DND-41 (cell line): ENCODE data around the gene CELF1.

Source experiments
- ATAC-seq: fragments of 200-7000 bp; cut with Tn5 transposase; 3 replicates; pipeline ENCODE4 v1.9.1; 2021; ENCODE audit warnings: low read depth; ENCODE audit not compliant: insufficient read depth
- DNase-seq: peaks from one replicate; pipeline ENCODE4 v3.0.0-alpha.2; 2020
- H2AFZ ChIP-seq: 2 replicates; pipeline ENCODE4 v1.6.0; 2012; ENCODE audit warnings: low read depth, low read length
- H3K27ac ChIP-seq: 2 replicates; pipeline ENCODE4 v1.5.1; 2012; ENCODE audit warnings: low read length, inconsistent platforms
- H3K27me3 ChIP-seq: fragments of 200-600 bp; sonication (generic); 2 replicates; pipeline ENCODE4 v1.6.0; 2012; ENCODE audit warnings: low read length, mild to moderate bottlenecking, inconsistent platforms; ENCODE audit not compliant: insufficient read depth, poor library complexity
- H3K36me3 ChIP-seq: 2 replicates; pipeline ENCODE4 v1.5.1; 2012; ENCODE audit warnings: low read length, inconsistent platforms; ENCODE audit not compliant: insufficient read depth
- H3K4me1 ChIP-seq: 2 replicates; pipeline ENCODE4 v1.5.1; 2012; ENCODE audit warnings: mild to moderate bottlenecking, low read length; ENCODE audit not compliant: insufficient read depth
- H3K4me2 ChIP-seq: 2 replicates; pipeline ENCODE4 v1.6.0; 2012; ENCODE audit warnings: mild to moderate bottlenecking, moderate library complexity, low read length, inconsistent platforms; ENCODE audit not compliant: insufficient read depth
- H3K4me3 ChIP-seq, 2 experiments: fragments of 200-600 bp in 1 of 2; shearing (Covaris generic) in 1 of 2; 2 replicates each; pipeline ENCODE4 v1.5.1; 2012 to 2016; ENCODE audit warnings: inconsistent platforms in 2 of 2, low read length in 2 of 2, mild to moderate bottlenecking in 2 of 2, low read depth in 1 of 2, moderate library complexity in 1 of 2
- H3K79me2 ChIP-seq: 2 replicates; pipeline ENCODE4 v1.6.0; 2012; ENCODE audit warnings: low read length, inconsistent platforms; ENCODE audit not compliant: insufficient read depth
- H3K9ac ChIP-seq: 2 replicates; pipeline ENCODE4 v1.6.0; 2012; ENCODE audit warnings: low read depth, mild to moderate bottlenecking, inconsistent platforms, low read length, moderate library complexity
- H3K9me3 ChIP-seq: 2 replicates; pipeline ENCODE4 v1.5.1; 2012; ENCODE audit warnings: low read length, moderate library complexity, mild to moderate bottlenecking, inconsistent platforms; ENCODE audit not compliant: insufficient read depth, severe bottlenecking
- H4K20me1 ChIP-seq: 2 replicates; pipeline ENCODE4 v1.6.0; 2012; ENCODE audit warnings: low read length; ENCODE audit not compliant: insufficient read depth
- CTCF ChIP-seq: IDR thresholded peaks from 2 replicates; pipeline ENCODE4 v1.5.1; 2012; ENCODE audit warnings: borderline replicate concordance, low read length, moderate library complexity, mild to moderate bottlenecking; ENCODE audit not compliant: poor library complexity, severe bottlenecking; ENCODE audit errors: extremely low read depth
- EZH2 ChIP-seq: IDR thresholded peaks from 3 replicates; pipeline ENCODE4 v1.6.1; 2012; ENCODE audit warnings: borderline replicate concordance, low read depth, mild to moderate bottlenecking, moderate library complexity, low read length, inconsistent platforms; ENCODE audit not compliant: severe bottlenecking

Gene CELF1

GRCh38 chr11:47495011-47495855 is 57.7 kb downstream of the CELF1 start:
- ATAC-seq (no peak), DNase-seq (no peak)
- Histone ChIP-seq H3K4me1 (no peaks in the 10 kb centered on the region), H3K9ac (no peak overlapping the region), H3K4me2 (no peak overlapping the region), H3K4me3 (no peak overlapping the region), H4K20me1 (peaks cover 79% of the 10 kb centered on the region), H3K9me3 (no peaks in the 10 kb centered on the region), H3K36me3 (peaks cover 77% of the 10 kb centered on the region), H2AFZ (no peak overlapping the region), H3K27ac (no peak overlapping the region), H3K79me2 (peaks cover 97% of the 10 kb centered on the region), H3K27me3 (no peaks in the 10 kb centered on the region)
- TF ChIP-seq CTCF (no peak), EZH2 (no peak)

- ATAC-seq (no peak), DNase-seq (no peak)
- Histone ChIP-seq H3K9ac (no peak overlapping the region), H2AFZ (no peak overlapping the region), H3K9me3 (no peaks in the 10 kb centered on the region), H3K4me1 (no peaks in the 10 kb centered on the region), H3K36me3 (peaks cover 76% of the 10 kb centered on the region), H3K4me2 (no peak overlapping the region), H3K27ac (no peak overlapping the region), H3K79me2 (peaks cover 69% of the 10 kb centered on the region), H3K27me3 (no peaks in the 10 kb centered on the region), H3K4me3 (no peak overlapping the region), H4K20me1 (peaks cover 38% of the 10 kb centered on the region)
- no peak for TF ChIP-seq EZH2
- no peak for TF ChIP-seq CTCF
Measured at GRCh38 chr11:47489395-47489755, 63.6 kb downstream of the CELF1 start.

- no peak overlapping the region for H3K9ac ChIP-seq
- H3K9me3 ChIP-seq, result no peaks in the 10 kb centered on the region
- peaks cover 32% of the 10 kb centered on the region for H4K20me1 ChIP-seq
- no peak for DNase-seq
- H3K4me2 ChIP-seq, result no peak overlapping the region
- no peak overlapping the region for H2AFZ ChIP-seq
- H3K36me3 ChIP-seq, result peaks cover 76% of the 10 kb centered on the region
- no peak overlapping the region for H3K4me3 ChIP-seq
- peaks cover 63% of the 10 kb centered on the region for H3K79me2 ChIP-seq
- ATAC-seq, result no peak
- H3K27ac ChIP-seq, result no peak overlapping the region
- TF ChIP-seq CTCF (no peak), EZH2 (no peak)
- H3K4me1 ChIP-seq, result no peaks in the 10 kb centered on the region
- H3K27me3 ChIP-seq, result no peaks in the 10 kb centered on the region
Measured at GRCh38 chr11:47488674-47489394, 64.1 kb downstream of the CELF1 start.
